ENCODE measurements around the gene RCC2.

DNA sequence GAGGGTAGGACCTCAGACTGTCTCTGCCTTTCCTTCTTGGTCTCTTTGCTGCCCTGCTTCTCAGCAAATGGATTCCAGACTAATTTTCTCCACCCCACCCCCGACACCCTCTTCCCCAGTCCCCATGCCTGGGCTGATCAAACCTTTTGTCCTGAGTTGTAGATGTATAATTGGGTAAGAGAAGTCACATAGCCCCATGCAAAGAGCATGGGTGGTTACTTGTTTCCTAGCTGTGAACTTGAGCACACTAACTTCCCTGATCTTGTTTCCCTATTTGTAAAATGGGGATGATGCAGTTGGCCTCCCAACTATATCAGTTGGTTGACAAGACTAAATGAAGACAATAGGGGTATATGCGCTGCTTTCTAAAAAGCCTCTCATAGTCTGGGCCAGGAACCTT is 58.3 kb downstream of the RCC2 start:
- TF ChIP-seq, protein P1, sequence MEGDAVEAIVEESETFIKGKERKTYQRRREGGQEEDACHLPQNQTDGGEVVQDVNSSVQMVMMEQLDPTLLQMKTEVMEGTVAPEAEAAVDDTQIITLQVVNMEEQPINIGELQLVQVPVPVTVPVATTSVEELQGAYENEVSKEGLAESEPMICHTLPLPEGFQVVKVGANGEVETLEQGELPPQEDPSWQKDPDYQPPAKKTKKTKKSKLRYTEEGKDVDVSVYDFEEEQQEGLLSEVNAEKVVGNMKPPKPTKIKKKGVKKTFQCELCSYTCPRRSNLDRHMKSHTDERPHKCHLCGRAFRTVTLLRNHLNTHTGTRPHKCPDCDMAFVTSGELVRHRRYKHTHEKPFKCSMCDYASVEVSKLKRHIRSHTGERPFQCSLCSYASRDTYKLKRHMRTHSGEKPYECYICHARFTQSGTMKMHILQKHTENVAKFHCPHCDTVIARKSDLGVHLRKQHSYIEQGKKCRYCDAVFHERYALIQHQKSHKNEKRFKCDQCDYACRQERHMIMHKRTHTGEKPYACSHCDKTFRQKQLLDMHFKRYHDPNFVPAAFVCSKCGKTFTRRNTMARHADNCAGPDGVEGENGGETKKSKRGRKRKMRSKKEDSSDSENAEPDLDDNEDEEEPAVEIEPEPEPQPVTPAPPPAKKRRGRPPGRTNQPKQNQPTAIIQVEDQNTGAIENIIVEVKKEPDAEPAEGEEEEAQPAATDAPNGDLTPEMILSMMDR (IDR thresholded peaks at IDR 0.05; ENCODE audit: low read length): no peak
- no peak for TF ChIP-seq EZH2 (IDR thresholded peaks at IDR 0.05; ENCODE audit: borderline replicate concordance, low read length)

All from OCI-LY1 (cell line).